NAMALWA (cell line): ENCODE measurements around the gene LRMDA.

Experiments used
- DNase-seq: peaks from one replicate; pipeline ENCODE4 v3.0.0-alpha.2; 2015; ENCODE audit warnings: low spot score

LRMDA gene

GRCh38 chr10:75924309-75924902 lies 493.0 kb downstream of the LRMDA start:
- DNase-seq: no peak

- no peak for DNase-seq
Observed at GRCh38 chr10:75925999-75926398, 494.6 kb downstream of the LRMDA start.

- no peak for DNase-seq
Observed at GRCh38 chr10:75926763-75927162, 495.3 kb downstream of the LRMDA start.

- DNase-seq: no peak
Observed at GRCh38 chr10:75928231-75928630, 496.8 kb downstream of the LRMDA start.

DNA sequence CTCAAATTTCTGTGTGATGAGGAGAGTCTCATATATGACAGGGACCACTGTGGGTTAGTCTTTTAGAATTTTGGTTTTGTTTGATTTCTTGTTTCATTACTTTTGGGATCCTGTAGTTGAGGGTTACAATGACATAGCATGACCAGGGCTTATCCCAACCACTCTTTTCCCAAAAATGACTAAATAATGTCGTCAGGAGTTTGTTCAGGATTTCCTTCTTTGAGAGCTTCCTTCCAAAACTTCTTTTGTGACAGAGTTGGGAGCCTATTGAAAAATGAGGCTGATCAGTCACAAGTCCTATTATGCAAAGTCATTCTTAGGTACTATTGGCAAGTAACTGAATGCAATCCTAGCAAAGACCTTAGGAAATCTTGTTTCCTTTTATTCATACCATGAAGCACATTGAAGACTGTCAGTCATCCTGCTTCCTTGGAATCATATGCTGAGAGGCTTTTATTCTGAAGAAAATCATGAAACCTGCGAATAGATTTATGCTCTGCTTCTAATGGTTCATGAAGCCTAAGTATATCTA lies 498.3 kb downstream of the LRMDA start:
- no peak for DNase-seq

GRCh38 chr10:75932921-75933320 lies 501.5 kb downstream of the LRMDA start:
- DNase-seq: no peak

DNA sequence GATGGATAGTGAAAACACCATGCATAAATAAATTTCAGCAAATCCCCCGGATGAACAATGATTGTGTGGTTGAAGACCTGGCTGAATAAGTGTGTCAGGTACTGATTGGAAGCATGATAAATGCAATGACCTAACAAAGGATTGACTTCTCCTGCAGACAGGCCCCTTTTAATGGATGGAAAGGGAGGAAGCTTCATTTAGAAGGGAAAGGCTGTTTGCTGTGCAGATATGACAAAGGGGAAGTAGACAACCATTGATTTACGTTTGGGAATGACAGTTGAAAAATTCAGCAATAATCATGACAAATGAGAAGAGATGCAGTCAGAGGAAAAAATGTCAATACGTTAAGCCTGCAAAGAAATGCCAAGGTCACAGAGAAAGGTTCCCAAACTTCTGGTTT lies 503.8 kb downstream of the LRMDA start:
- no peak for DNase-seq

- DNase-seq: no peak
Observed at GRCh38 chr10:75935650-75936400, 504.4 kb downstream of the LRMDA start.

- DNase-seq: no peak
Observed at GRCh38 chr10:75936841-75937240, 505.4 kb downstream of the LRMDA start.

GRCh38 chr10:75937823-75938222 lies 506.4 kb downstream of the LRMDA start:
- DNase-seq: no peak

DNA sequence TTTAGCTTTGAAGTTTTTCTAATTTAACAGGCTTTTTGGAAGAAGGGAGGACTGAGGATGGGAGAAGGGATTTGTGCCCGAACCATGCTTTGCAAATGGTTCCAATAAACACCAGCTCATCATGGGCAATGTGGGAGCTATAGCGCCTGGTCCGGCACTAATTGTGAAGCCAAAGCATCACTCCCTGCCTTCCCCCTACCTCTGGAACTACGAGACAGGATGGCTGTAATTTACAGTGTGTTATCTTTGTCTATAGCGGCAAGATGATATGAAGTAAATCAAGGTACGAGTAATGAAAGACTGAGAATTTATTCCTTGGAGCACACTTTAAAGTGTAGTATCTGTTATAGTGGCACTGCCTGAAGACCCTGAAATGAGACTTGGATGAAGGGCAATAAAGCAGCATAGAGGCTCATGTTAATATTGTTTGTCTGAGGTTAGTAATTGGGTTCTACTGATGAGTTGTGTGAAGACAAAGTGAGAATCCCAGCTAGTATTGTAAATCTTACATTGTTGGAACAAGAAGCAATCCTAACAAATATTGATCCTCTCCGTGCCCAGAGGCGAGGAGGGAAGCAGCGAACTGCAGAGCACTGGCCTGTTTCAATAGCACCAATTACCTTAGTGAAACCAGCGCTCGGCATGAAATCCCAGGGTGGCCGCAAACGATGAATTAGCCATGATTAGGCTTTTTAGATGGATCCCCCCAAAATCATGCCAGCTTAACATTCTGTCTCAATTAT lies 507.1 kb downstream of the LRMDA start:
- no peak for DNase-seq

GRCh38 chr10:75939541-75939940 lies 508.1 kb downstream of the LRMDA start:
- DNase-seq: no peak

GRCh38 chr10:75940742-75941141 lies 509.3 kb downstream of the LRMDA start:
- no peak for DNase-seq

DNA sequence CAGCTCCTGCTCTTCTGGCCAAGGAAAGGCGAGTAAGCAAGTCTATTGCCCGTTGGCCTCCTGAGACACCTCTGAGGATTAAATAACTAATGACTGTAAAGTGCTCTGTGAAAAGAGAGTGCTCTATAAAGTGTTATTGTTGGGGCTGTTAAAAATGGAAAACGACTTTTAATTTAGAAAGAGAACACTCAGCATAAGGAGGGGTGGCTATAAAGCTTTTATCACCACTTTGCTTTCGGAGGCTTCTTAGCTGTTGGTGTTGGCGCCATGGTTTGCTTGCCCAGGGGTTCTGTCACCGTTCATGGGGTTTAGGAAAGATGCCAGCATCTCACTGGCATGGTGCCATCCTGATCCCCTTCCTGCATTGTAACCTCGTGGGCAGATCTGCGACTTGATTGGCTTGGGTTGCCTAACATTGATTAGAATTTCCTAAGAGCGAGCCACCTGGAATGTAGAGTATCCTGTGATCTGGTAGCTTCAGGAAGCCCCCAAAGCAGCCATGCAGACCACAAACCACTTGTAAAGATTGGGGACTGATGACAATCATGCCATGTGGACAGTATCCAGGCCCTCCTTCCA lies 509.9 kb downstream of the LRMDA start:
- no peak for DNase-seq

- no peak for DNase-seq
Observed at GRCh38 chr10:75944061-75944460, 512.6 kb downstream of the LRMDA start.

GRCh38 chr10:75948583-75948982 lies 517.2 kb downstream of the LRMDA start:
- DNase-seq: no peak

GRCh38 chr10:75950307-75950706 lies 518.9 kb downstream of the LRMDA start:
- DNase-seq: no peak

- DNase-seq: no peak
Observed at GRCh38 chr10:75950997-75951589, 519.7 kb downstream of the LRMDA start.

DNA sequence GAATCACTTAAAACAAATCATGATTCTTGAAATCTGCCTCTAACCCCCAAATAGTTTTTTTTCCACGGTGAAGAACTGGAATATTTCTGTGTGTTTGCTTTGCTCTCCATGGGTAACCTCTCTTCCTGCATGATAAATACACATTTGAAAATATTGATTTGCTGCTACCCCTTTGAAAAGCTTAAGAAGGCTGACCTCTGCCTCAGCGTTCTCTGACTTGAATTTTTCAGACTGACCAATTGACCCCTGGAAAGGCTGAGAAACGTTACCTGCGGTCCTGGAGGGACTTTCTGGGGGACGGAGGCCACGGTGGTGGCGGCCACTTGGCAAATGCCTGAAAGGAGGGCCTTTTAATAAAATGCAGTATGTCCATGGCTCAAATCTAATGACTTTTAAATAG lies 520.2 kb downstream of the LRMDA start:
- DNase-seq: no peak

DNA sequence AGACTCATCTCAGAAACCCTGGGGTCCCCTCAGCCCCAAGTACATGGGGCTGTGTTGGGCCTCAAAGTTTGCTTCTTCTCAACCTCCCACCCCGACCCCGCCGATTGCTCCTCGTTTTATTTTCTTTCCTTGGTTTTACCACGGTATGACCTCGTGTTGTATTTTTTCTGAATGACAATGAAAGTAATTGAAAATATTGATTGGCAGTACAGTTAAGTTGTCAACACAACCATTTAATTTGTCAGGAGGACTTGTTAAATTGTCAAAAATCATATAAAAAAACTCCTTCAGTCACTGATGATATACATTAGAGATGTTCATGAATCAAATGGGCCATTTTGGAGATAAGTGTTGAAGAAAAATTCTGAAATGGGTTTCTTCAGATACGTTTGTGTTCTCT lies 520.7 kb downstream of the LRMDA start:
- no peak for DNase-seq

- no peak for DNase-seq
Observed at GRCh38 chr10:75954486-75954885, 523.1 kb downstream of the LRMDA start.

- no peak for DNase-seq
Observed at GRCh38 chr10:75955973-75956502, 524.6 kb downstream of the LRMDA start.
